GM10266 (cell line): ENCODE results near the gene ROR1.

Source experiments
- DNase-seq: peaks from one replicate; pipeline ENCODE4 v3.0.0; 2012; ENCODE audit errors: extremely low spot score
- CTCF ChIP-seq: IDR thresholded peaks from 2 replicates; pipeline ENCODE4 v1.5.1; 2012; ENCODE audit warnings: mild to moderate bottlenecking, low read depth; ENCODE audit not compliant: control insufficient read depth, insufficient read depth; ENCODE audit errors: missing control alignments

ROR1 gene

DNA sequence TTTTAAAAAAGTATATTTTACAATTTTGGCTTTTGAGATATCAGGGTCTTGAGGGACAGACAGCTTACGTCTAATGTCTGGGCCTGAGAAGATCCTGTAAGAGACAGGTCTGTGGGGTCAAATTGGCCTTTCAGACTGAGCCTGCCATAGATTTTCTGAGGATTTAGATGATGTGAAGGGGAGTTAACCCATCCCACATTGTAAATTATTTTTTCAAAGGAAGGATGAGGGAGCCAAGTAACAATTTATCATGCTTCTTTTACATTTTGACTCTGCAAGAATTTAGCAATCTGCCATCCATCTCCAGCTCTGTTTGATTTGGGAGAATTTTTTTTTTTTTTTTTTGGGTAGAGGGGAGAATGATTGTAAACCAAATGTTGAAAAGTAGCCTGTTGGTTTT is 160.9 kb downstream of the ROR1 start:
- TF ChIP-seq CTCF = no peak
- no peak for DNase-seq

GRCh38 chr1:63935143-63935542 is 161.3 kb downstream of the ROR1 start:
- DNase-seq = no peak
- TF ChIP-seq CTCF = no peak

DNA sequence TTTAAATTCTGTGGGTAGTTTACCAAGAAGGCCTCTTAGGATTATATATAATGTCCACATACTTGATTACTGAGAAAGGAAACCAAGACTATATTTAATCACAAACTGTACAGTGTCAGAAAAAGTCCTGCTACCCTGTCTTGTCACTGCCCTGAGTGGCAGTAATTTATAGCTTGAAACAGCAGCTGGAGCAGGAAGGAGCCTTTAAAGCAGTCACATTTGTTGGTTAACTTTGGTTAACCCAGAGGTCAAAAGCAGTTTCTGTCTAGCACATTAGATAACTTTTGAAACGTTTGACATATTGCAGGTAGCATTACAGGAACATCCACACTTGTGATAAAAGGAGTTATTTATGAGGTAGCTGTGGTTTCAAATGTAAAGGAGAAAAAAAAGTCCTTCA is 161.7 kb downstream of the ROR1 start:
- DNase-seq = no peak
- no peak for TF ChIP-seq CTCF

- TF ChIP-seq CTCF = no peak
- DNase-seq = no peak
Measured at GRCh38 chr1:63936276-63936675, 162.5 kb downstream of the ROR1 start.

DNA sequence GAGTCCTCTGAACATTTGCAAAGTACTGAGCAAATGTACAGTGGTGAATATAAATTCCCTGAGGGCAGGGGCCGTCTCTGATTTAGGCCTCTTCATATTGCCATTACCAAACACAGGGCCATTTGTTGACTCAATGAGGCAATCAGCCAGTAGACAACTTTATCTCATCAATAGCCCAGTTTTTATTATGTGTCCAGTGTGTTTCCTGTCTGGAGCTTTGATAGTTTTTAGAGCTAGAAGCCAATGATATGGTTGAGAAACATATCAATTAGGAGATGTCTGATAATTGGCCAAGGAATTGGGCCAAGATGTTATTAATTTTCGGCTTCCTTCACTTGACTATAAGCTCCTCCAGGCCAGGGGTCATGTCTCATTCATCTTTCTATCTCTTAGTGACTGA is 163.0 kb downstream of the ROR1 start:
- no peak for DNase-seq
- TF ChIP-seq CTCF = no peak

DNA sequence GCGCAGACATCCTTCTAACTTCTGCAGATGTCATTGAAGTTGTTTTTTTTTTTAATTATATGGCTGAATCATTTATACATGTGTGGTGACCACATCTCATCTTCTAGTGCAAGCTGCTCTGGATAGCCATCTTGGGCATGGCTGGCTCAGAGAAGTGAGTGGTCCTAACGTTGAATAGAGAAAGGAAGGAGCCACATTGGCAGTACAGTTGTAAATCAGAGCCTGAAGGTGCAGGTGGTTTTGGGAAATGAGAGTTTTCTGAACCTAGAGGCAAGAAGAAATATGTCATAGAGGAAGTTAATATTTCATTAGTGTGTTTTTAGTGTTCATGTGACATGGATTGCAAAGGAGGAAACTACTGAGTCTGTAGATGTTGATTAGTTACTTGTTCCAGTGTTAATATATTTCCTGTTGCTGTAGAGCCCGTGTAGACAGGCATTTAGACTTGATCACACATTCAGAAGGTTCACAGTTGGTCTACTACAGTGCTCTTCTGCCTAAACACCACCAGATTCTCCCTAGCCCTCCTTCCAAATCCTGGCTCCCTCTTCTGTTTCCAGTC is 163.7 kb downstream of the ROR1 start:
- no peak for DNase-seq
- no peak for TF ChIP-seq CTCF

- no peak for DNase-seq
- TF ChIP-seq CTCF = no peak
Measured at GRCh38 chr1:63940440-63940839, 166.6 kb downstream of the ROR1 start.
